HepG2 (cell line): ENCODE measurements around the gene PLIN3. TPM values are rescaled to one million over a fixed set of nuclear protein-coding genes. Genes with fewer than 3 reads are reported as not detected.

Source experiments
- ATF1 ChIP-seq: IDR thresholded peaks from 2 replicates; pipeline ENCODE4 v1.6.1; 2016; ENCODE audit warnings: mild to moderate bottlenecking, control low read depth
- BRD4 ChIP-seq: sonication (generic); formaldehyde crosslinking; IDR thresholded peaks from 2 replicates; pipeline ENCODE4 v1.4.0; 2020; ENCODE audit warnings: missing genetic modification reagents
- CAMTA2 ChIP-seq: sonication (generic); formaldehyde crosslinking; IDR thresholded peaks from 2 replicates; pipeline ENCODE4 v1.4.0; 2020; ENCODE audit warnings: mild to moderate bottlenecking, missing genetic modification reagents, borderline replicate concordance
- GABPB1 ChIP-seq: IDR thresholded peaks from 2 replicates; pipeline ENCODE4 v1.6.1; 2016; ENCODE audit warnings: mild to moderate bottlenecking, missing genetic modification reagents, moderate library complexity, missing compliant biosample characterization
- HNF4G ChIP-seq, 2 experiments: sonication (generic) in 1 of 2; formaldehyde crosslinking in 1 of 2; IDR thresholded peaks; 2 replicates each; pipeline versions ENCODE4 v1.4.0 to v1.6.1; 2011 to 2020; ENCODE audit warnings: borderline replicate concordance in 2 of 2, low read depth in 2 of 2, mild to moderate bottlenecking in 2 of 2, low read length in 1 of 2, missing genetic modification reagents in 1 of 2, moderate library complexity in 1 of 2
- HNRNPK ChIP-seq: fragments of 200-400 bp; formaldehyde crosslinking; IDR thresholded peaks from 2 replicates; pipeline ENCODE4 v1.6.1; 2018; ENCODE audit warnings: low read length, low read depth, moderate library complexity, mild to moderate bottlenecking; ENCODE audit not compliant: poor library complexity, severe bottlenecking
- MEF2D ChIP-seq: sonication (generic); formaldehyde crosslinking; IDR thresholded peaks from 2 replicates; pipeline ENCODE4 v1.5.1; 2020; ENCODE audit warnings: mild to moderate bottlenecking, missing genetic modification reagents
- MYNN ChIP-seq: sonication (generic); formaldehyde crosslinking; IDR thresholded peaks from 2 replicates; pipeline ENCODE4 v1.4.0; 2020; ENCODE audit warnings: mild to moderate bottlenecking, low read depth, missing genetic modification reagents
- NR3C1 ChIP-seq: sonication (generic); formaldehyde crosslinking; IDR thresholded peaks from 2 replicates; pipeline ENCODE4 v1.4.0; 2020; ENCODE audit warnings: missing genetic modification reagents
- PITX1 ChIP-seq: sonication (generic); formaldehyde crosslinking; IDR thresholded peaks from 2 replicates; pipeline ENCODE4 v1.5.1; 2020; ENCODE audit warnings: mild to moderate bottlenecking, missing genetic modification reagents
- POGZ ChIP-seq: sonication (generic); formaldehyde crosslinking; IDR thresholded peaks from 2 replicates; pipeline ENCODE4 v1.4.0; 2020; ENCODE audit warnings: mild to moderate bottlenecking, missing genetic modification reagents
- RBM39 ChIP-seq: fragments of 200-400 bp; formaldehyde crosslinking; IDR thresholded peaks from one replicate; pipeline ENCODE4 v1.6.1; 2018; ENCODE audit warnings: antibody characterized with exemption, mild to moderate bottlenecking, low read depth, low read length; ENCODE audit not compliant: poor library complexity, severe bottlenecking
- SIX4 ChIP-seq: sonication (generic); formaldehyde crosslinking; IDR thresholded peaks from 2 replicates; pipeline ENCODE4 v1.4.0; 2020; ENCODE audit warnings: missing genetic modification reagents
- ZBTB3 ChIP-seq: sonication (generic); formaldehyde crosslinking; IDR thresholded peaks from 2 replicates; pipeline ENCODE4 v1.4.0; 2020; ENCODE audit warnings: low read depth, mild to moderate bottlenecking, moderate library complexity, missing genetic modification reagents, borderline replicate concordance
- ZFYVE20 ChIP-seq: sonication (generic); formaldehyde crosslinking; IDR thresholded peaks from 2 replicates; pipeline ENCODE4 v1.8.0; 2023; ENCODE audit warnings: low read depth, mild to moderate bottlenecking, moderate library complexity, missing genetic modification reagents, borderline replicate concordance
- polyA plus RNA-seq, 8 experiments: library from polyadenylated mRNA; depleted of rRNA in 3 of 8; stranded (reverse) in 7 of 8; unstranded in 1 of 8; fragments of >200 nt; fragmentation: Illumina TruSeq in 4 of 8; extraction: Trizol in 4 of 8; gene quantifications; 2 replicates each; pipeline versions ENCODE4 v1.2.1 to v1.2.3, GENCODE V29; 2011 to 2016; ENCODE audit warnings: low read depth in 4 of 8, missing spikeins in 1 of 8, mixed read lengths in 1 of 8; ENCODE audit not compliant: insufficient read depth in 1 of 8
- total RNA-seq, 5 experiments: library from RNA; depleted of rRNA; stranded (reverse); fragments of >200 nt; fragmentation: Illumina TruSeq; extraction: Trizol; gene quantifications; 2 replicates each; pipeline ENCODE4 v1.2.3, GENCODE V29; 2016; ENCODE audit warnings: low read depth in 1 of 5
- TF ChIP-seq, protein P1 (sequence below): sonication (generic); formaldehyde crosslinking; IDR thresholded peaks from 2 replicates; pipeline ENCODE4 v1.4.0; 2020; ENCODE audit warnings: missing genetic modification reagents; ENCODE audit errors: not compliant biosample characterization
- TF ChIP-seq, protein P2 (sequence below): sonication (generic); formaldehyde crosslinking; IDR thresholded peaks from 2 replicates; pipeline ENCODE4 v1.8.0; 2022; ENCODE audit warnings: missing genetic modification reagents, mild to moderate bottlenecking, inconsistent platforms, borderline replicate concordance
- TF ChIP-seq, protein P3 (sequence below): sonication (generic); formaldehyde crosslinking; IDR thresholded peaks from 2 replicates; pipeline ENCODE4 v1.4.0; 2020; ENCODE audit warnings: mild to moderate bottlenecking, missing genetic modification reagents
- TF ChIP-seq, protein P4 (sequence below), 2 experiments: sonication (generic) in 1 of 2; formaldehyde crosslinking in 1 of 2; IDR thresholded peaks; 2 replicates each; pipeline versions ENCODE4 v1.4.0 to v1.6.1; 2016 to 2020; ENCODE audit warnings: borderline replicate concordance in 1 of 2, low read depth in 1 of 2, mild to moderate bottlenecking in 1 of 2, missing genetic modification reagents in 1 of 2

The PLIN3 gene
- total and polyA plus RNA-seq, 2 of the 13 experiments (the other 11 are each of a cell fraction or from before 2014, with no cell fraction given) = 49.3 to 57.9 TPM

DNA sequence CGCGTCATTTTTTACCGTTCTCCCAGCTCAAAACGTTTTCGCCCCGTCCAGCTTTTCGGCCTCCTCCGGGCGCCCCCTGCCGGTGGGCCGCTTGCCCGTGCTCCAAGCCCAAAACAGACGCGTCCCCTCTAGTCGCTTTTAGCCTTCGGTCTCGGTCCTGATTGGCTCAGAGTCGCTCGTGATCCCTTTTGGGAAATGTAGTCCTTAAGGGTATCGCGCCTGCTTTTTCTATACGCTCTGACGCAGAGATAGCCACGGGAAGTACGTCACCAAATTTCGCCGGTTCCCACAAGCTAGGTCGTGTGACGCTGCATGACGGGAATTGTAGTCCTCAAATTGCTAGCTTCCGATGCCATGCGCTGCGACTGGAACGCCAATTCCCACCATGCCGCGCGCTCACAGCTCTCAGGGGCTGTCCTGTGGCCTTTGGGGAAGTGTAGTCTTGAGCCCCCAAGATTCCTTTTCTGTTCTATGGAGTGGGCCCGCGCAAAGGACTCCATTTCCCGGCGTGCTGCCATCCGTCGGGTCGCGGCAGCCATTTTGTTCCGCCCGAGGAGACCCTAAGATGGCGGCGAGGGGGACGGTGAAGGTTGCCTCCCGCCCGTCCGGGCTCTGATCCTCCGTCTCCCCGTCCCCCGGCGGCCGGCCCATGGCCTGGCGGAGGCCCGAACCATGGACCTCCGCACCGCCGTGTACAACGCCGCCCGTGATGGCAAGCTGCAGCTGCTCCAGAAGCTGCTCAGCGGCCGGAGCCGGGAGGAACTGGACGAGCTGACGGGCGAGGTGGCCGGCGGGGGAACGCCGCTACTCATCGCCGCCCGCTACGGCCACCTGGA lies 76.1 kb downstream of the PLIN3 start, which contains the start of gene FEM1A (continued):
- no peak for TF ChIP-seq ZFYVE20
- 0 out of 2 replicates have a peak, but pooled peaks have one; percentile 54 for TF ChIP-seq CAMTA2 (CRISPR knock-in tag)
- no peak for TF ChIP-seq NR3C1 (CRISPR knock-in tag)
- TF ChIP-seq BRD4 (CRISPR knock-in tag) = no peak
- 0 out of 2 replicates have a peak, but pooled peaks have one; percentile 15 for TF ChIP-seq MYNN
- TF ChIP-seq, protein P1, sequence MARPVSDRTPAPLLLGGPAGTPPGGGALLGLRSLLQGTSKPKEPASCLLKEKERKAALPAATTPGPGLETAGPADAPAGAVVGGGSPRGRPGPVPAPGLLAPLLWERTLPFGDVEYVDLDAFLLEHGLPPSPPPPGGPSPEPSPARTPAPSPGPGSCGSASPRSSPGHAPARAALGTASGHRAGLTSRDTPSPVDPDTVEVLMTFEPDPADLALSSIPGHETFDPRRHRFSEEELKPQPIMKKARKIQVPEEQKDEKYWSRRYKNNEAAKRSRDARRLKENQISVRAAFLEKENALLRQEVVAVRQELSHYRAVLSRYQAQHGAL = peak; percentile 37
- no peak for TF ChIP-seq HNRNPK
- peak; percentile 46 for TF ChIP-seq POGZ (CRISPR knock-in tag)
- TF ChIP-seq, protein P2, sequence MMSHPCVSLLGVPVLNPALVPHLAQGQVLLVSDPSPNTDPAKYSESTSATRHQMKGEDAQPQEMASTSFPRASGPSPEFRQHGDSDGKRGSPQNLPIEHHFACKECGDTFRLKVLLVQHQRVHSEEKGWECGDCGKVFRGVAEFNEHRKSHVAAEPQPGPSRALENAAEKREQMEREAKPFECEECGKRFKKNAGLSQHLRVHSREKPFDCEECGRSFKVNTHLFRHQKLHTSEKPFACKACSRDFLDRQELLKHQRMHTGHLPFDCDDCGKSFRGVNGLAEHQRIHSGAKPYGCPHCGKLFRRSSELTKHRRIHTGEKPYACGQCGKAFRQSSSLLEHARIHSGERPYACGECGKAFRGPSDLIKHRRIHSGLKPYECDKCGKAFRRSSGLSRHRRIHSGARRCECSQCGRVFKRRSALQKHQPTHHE (CRISPR knock-in tag) = peak; percentile 58; the same call in 1 of the 2 replicates
- TF ChIP-seq, protein P3, sequence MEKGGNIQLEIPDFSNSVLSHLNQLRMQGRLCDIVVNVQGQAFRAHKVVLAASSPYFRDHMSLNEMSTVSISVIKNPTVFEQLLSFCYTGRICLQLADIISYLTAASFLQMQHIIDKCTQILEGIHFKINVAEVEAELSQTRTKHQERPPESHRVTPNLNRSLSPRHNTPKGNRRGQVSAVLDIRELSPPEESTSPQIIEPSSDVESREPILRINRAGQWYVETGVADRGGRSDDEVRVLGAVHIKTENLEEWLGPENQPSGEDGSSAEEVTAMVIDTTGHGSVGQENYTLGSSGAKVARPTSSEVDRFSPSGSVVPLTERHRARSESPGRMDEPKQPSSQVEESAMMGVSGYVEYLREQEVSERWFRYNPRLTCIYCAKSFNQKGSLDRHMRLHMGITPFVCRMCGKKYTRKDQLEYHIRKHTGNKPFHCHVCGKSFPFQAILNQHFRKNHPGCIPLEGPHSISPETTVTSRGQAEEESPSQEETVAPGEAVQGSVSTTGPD (CRISPR knock-in tag) = no peak
- TF ChIP-seq RBM39 = peak; percentile 37
- no peak for TF ChIP-seq SIX4 (CRISPR knock-in tag)
- peak; percentile 75 for TF ChIP-seq PITX1 (CRISPR knock-in tag)
- TF ChIP-seq ZBTB3 (CRISPR knock-in tag) = 0 out of 2 replicates have a peak, but pooled peaks have one; percentile 30
- peak; percentile 98 for TF ChIP-seq ATF1
- TF ChIP-seq HNF4G (IDR thresholded peaks at IDR 0.05; ENCODE audit: borderline replicate concordance, low read depth, low read length) = peak; percentile 45; the same call in 1 of the 2 replicates
- TF ChIP-seq HNF4G (CRISPR knock-in tag; IDR thresholded peaks at IDR 0.05; ENCODE audit: borderline replicate concordance, low read depth) = no peak
- peak; percentile 63; the same call in 1 of the 2 replicates for TF ChIP-seq MEF2D (CRISPR knock-in tag)
- TF ChIP-seq GABPB1 (CRISPR knock-in tag) = peak; percentile 97
- TF ChIP-seq, protein P4, sequence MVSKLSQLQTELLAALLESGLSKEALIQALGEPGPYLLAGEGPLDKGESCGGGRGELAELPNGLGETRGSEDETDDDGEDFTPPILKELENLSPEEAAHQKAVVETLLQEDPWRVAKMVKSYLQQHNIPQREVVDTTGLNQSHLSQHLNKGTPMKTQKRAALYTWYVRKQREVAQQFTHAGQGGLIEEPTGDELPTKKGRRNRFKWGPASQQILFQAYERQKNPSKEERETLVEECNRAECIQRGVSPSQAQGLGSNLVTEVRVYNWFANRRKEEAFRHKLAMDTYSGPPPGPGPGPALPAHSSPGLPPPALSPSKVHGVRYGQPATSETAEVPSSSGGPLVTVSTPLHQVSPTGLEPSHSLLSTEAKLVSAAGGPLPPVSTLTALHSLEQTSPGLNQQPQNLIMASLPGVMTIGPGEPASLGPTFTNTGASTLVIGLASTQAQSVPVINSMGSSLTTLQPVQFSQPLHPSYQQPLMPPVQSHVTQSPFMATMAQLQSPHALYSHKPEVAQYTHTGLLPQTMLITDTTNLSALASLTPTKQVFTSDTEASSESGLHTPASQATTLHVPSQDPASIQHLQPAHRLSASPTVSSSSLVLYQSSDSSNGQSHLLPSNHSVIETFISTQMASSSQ (IDR thresholded peaks at IDR 0.05; ENCODE audit: low read depth) = 0 out of 2 replicates have a peak, but pooled peaks have one; percentile 35
- TF ChIP-seq, protein P4 (CRISPR knock-in tag; IDR thresholded peaks at IDR 0.05; ENCODE audit: borderline replicate concordance) = no peak; the same call in 1 of the 2 replicates
